ENCODE results near the gene METTL27. TPM values are rescaled to one million over a fixed set of nuclear protein-coding genes. Genes with fewer than 3 reads are reported as not detected.

The METTL27 gene
- total RNA-seq: 13.3 and 13.5 TPM in 2 replicates
- long read RNA-seq, partial matches to known transcripts: 0 of 1 reads
- long read RNA-seq, other reads (novel, unspliced or antisense): 1 of 1 reads

GRCh38 chr7:73842067-73842976, at the start of gene METTL27:
Gene METTL27, minus strand, starts transcription at chr7:73842516. Its CDS starts 376 bp downstream, at chr7:73842140.
- TF ChIP-seq, protein P1, sequence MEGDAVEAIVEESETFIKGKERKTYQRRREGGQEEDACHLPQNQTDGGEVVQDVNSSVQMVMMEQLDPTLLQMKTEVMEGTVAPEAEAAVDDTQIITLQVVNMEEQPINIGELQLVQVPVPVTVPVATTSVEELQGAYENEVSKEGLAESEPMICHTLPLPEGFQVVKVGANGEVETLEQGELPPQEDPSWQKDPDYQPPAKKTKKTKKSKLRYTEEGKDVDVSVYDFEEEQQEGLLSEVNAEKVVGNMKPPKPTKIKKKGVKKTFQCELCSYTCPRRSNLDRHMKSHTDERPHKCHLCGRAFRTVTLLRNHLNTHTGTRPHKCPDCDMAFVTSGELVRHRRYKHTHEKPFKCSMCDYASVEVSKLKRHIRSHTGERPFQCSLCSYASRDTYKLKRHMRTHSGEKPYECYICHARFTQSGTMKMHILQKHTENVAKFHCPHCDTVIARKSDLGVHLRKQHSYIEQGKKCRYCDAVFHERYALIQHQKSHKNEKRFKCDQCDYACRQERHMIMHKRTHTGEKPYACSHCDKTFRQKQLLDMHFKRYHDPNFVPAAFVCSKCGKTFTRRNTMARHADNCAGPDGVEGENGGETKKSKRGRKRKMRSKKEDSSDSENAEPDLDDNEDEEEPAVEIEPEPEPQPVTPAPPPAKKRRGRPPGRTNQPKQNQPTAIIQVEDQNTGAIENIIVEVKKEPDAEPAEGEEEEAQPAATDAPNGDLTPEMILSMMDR (IDR thresholded peaks at IDR 0.05; ENCODE audit: unreplicated experiment): no peak
- peak; percentile 81 for DNase-seq (ENCODE audit: low spot score, unreplicated experiment)
- Mint-ChIP-seq H3K36me3 (ENCODE audit: insufficient read depth) (no peaks in the 10 kb centered on the region), H3K9me3 (ENCODE audit: low read depth) (no peaks in the 10 kb centered on the region), H3K4me1 (ENCODE audit: low read depth) (peaks cover 19% of the 10 kb centered on the region), H3K4me3 (ENCODE audit: low read depth) (peak within 1 kb of the TSS; percentile 85), H3K27ac (peak within 1 kb of the TSS; percentile 97), H3K27me3 (no peaks in the 10 kb centered on the region)

DNA sequence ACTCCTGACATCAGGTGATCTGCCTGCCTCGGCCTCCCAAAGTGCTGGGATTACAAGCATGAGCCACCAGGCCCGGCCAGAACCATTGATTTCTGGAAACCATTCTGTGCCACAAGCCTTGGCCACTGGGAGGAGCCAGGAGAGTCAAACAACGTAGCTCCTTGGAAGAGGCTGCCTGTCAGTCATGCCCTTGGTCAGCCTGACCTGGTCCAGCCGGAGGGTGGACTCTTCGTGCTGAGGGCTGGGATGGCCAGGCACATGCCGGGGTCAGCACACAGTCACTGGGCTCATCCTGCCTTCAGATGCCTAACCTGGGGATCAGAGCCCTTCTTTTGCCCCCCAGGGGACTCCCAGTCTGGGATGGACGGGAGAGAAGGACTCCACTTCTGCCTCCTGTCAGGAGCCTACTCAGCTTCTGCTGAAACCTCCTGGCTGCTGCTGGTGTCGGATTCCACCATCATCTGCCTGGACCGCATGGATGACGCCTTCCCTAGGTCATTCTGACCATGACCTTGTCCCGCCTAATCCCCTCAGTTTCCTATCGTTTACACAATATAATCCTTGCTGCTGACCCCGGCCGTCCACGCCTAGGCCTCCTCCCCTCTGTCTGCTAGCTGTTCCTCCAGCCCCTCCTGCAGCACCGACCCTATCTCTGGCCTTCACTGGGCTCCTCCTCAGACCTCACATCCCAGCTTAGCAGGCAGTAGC, 49.0 kb upstream of the METTL27 start:
- TF ChIP-seq, protein P1 (IDR thresholded peaks at IDR 0.05; ENCODE audit: unreplicated experiment): peak; percentile 11
- Mint-ChIP-seq H3K9me3 (ENCODE audit: low read depth) (peaks cover 7% of the 10 kb centered on the region), H3K27ac (no peak overlapping the region), H3K27me3 (peaks cover 20% of the 10 kb centered on the region), H3K4me1 (ENCODE audit: low read depth) (peaks cover 7% of the 10 kb centered on the region), H3K4me3 (ENCODE audit: low read depth) (no peak overlapping the region), H3K36me3 (ENCODE audit: insufficient read depth) (no peaks in the 10 kb centered on the region)
- DNase-seq (ENCODE audit: low spot score, unreplicated experiment): no peak

- no peak overlapping the region for H3K27ac Mint-ChIP-seq
- H3K9me3 Mint-ChIP-seq (ENCODE audit: low read depth): peaks cover 3% of the 10 kb centered on the region
- no peak overlapping the region for H3K4me3 Mint-ChIP-seq (ENCODE audit: low read depth)
- DNase-seq (ENCODE audit: low spot score, unreplicated experiment): no peak
- TF ChIP-seq, protein P1 (IDR thresholded peaks at IDR 0.05; ENCODE audit: unreplicated experiment): no peak
- peaks cover 25% of the 10 kb centered on the region for H3K27me3 Mint-ChIP-seq
- H3K4me1 Mint-ChIP-seq (ENCODE audit: low read depth): peaks cover 10% of the 10 kb centered on the region
- no peaks in the 10 kb centered on the region for H3K36me3 Mint-ChIP-seq (ENCODE audit: insufficient read depth)
These were observed 48.3 kb upstream of the METTL27 start for GRCh38 chr7:73890555-73891147.

GRCh38 chr7:73888959-73889358, 46.6 kb upstream of the METTL27 start:
- TF ChIP-seq, protein P1 (IDR thresholded peaks at IDR 0.05; ENCODE audit: unreplicated experiment): no peak
- H3K36me3 Mint-ChIP-seq (ENCODE audit: insufficient read depth): no peaks in the 10 kb centered on the region
- no peaks in the 10 kb centered on the region for H3K9me3 Mint-ChIP-seq (ENCODE audit: low read depth)
- H3K27ac Mint-ChIP-seq: no peak overlapping the region
- H3K27me3 Mint-ChIP-seq: peaks cover 30% of the 10 kb centered on the region
- DNase-seq (ENCODE audit: low spot score, unreplicated experiment): no peak
- H3K4me1 Mint-ChIP-seq (ENCODE audit: low read depth): peaks cover 10% of the 10 kb centered on the region
- H3K4me3 Mint-ChIP-seq (ENCODE audit: low read depth): no peak overlapping the region

GRCh38 chr7:73887762-73888161, 45.4 kb upstream of the METTL27 start:
- no peak overlapping the region for H3K27ac Mint-ChIP-seq
- no peak overlapping the region for H3K4me3 Mint-ChIP-seq (ENCODE audit: low read depth)
- no peak for DNase-seq (ENCODE audit: low spot score, unreplicated experiment)
- peaks cover 30% of the 10 kb centered on the region for H3K27me3 Mint-ChIP-seq
- peaks cover 10% of the 10 kb centered on the region for H3K4me1 Mint-ChIP-seq (ENCODE audit: low read depth)
- no peaks in the 10 kb centered on the region for H3K36me3 Mint-ChIP-seq (ENCODE audit: insufficient read depth)
- TF ChIP-seq, protein P1 (IDR thresholded peaks at IDR 0.05; ENCODE audit: unreplicated experiment): no peak
- H3K9me3 Mint-ChIP-seq (ENCODE audit: low read depth): no peaks in the 10 kb centered on the region
